Coronary artery (tissue), 2 donors: Measurements from ENCODE around the gene KRT2.

ENCODE experiments used
- DNase-seq: peaks from one replicate; pipeline ENCODE4 v3.0.0-alpha.2; 2017; ENCODE audit warnings: low spot score
- H3K27ac ChIP-seq, 2 donors: fragments of 200-600 bp; sonication (generic); one replicate each; pipeline ENCODE4 v1.5.1; 2016 to 2019
- H3K4me3 ChIP-seq: fragments of 200-600 bp; sonication (generic); 2 replicates; pipeline ENCODE4 v1.5.1; 2016; ENCODE audit warnings: mild to moderate bottlenecking, moderate library complexity
- CTCF ChIP-seq: fragments of 200-600 bp; sonication (generic); IDR thresholded peaks from one replicate; pipeline ENCODE4 v1.5.1; 2019; ENCODE audit warnings: antibody characterized with exemption

The KRT2 gene

GRCh38 chr12:52689936-52690335 lies 37.9 kb upstream of the KRT2 start:
- TF ChIP-seq CTCF: no peak
- no peak for DNase-seq
- Histone ChIP-seq H3K4me3 (no peak overlapping the region), H3K27ac (no peak overlapping the region)

GRCh38 chr12:52689239-52689638 lies 37.2 kb upstream of the KRT2 start:
- TF ChIP-seq CTCF: no peak
- Histone ChIP-seq H3K4me3 (no peak overlapping the region), H3K27ac (no peak overlapping the region)
- no peak for DNase-seq

- no peak overlapping the region for H3K4me3 ChIP-seq
- no peak for DNase-seq
- no peak overlapping the region for H3K27ac ChIP-seq
- no peak for TF ChIP-seq CTCF
Observed at GRCh38 chr12:52688481-52688880, 36.5 kb upstream of the KRT2 start.

GRCh38 chr12:52687497-52688385 lies 35.7 kb upstream of the KRT2 start:
- no peak for DNase-seq
- H3K4me3 ChIP-seq: no peak overlapping the region
- no peak for TF ChIP-seq CTCF
- no peak overlapping the region for H3K27ac ChIP-seq

GRCh38 chr12:52686756-52687487 lies 34.9 kb upstream of the KRT2 start:
- Histone ChIP-seq H3K4me3 (no peak overlapping the region), H3K27ac (no peak overlapping the region)
- DNase-seq: no peak
- TF ChIP-seq CTCF: no peak

GRCh38 chr12:52686063-52686462 lies 34.1 kb upstream of the KRT2 start:
- Histone ChIP-seq H3K4me3 (no peak overlapping the region), H3K27ac (no peak overlapping the region)
- TF ChIP-seq CTCF: no peak
- DNase-seq: no peak
